Suprapubic skin (tissue), 4 donors: Measurements from ENCODE around the gene MTG1. TPM values are rescaled to one million over a fixed set of nuclear protein-coding genes. Genes with fewer than 3 reads are reported as not detected.

Source experiments
- DNase-seq, 2 donors: peaks; one replicate each; pipeline ENCODE4 v3.0.0-alpha.2; 2019; ENCODE audit warnings: low spot score in 2 of 2
- H3K27ac ChIP-seq: fragments of 200-600 bp; sonication (generic); one replicate; pipeline ENCODE4 v1.5.1; 2019
- H3K27me3 ChIP-seq: fragments of 200-600 bp; sonication (generic); one replicate; pipeline ENCODE4 v1.5.1; 2019
- H3K36me3 ChIP-seq: fragments of 200-600 bp; sonication (generic); one replicate; pipeline ENCODE4 v1.5.1; 2019
- H3K4me1 ChIP-seq: fragments of 200-600 bp; sonication (generic); one replicate; pipeline ENCODE4 v1.5.1; 2019
- H3K4me3 ChIP-seq: fragments of 200-600 bp; sonication (generic); one replicate; pipeline ENCODE4 v1.5.1; 2019; ENCODE audit warnings: mild to moderate bottlenecking
- H3K9me3 ChIP-seq: fragments of 200-600 bp; sonication (generic); one replicate; pipeline ENCODE4 v1.5.1; 2019
- CTCF ChIP-seq, 2 donors: fragments of 200-600 bp in 1 of 2; fragments of 450-650 bp in 1 of 2; sonication (generic) in 1 of 2; IDR thresholded peaks; one replicate each; pipeline ENCODE4 v1.5.1; 2016 to 2019; ENCODE audit warnings: antibody characterized with exemption in 2 of 2, mild to moderate bottlenecking in 1 of 2, moderate library complexity in 1 of 2
- EP300 ChIP-seq: sonication (generic); formaldehyde crosslinking; IDR thresholded peaks from one replicate; pipeline ENCODE4 v1.6.1; 2017; ENCODE audit warnings: antibody characterized with exemption
- POLR2A ChIP-seq, 2 donors: fragments of 450-650 bp; IDR thresholded peaks; one replicate each; pipeline ENCODE4 v1.6.1; 2017; ENCODE audit warnings: antibody characterized with exemption in 2 of 2, mild to moderate bottlenecking in 2 of 2, moderate library complexity in 2 of 2
- POLR2AphosphoS5 ChIP-seq, 3 donors: sonication (generic); formaldehyde crosslinking; IDR thresholded peaks; one replicate each; pipeline ENCODE4 v1.6.1; 2017; ENCODE audit warnings: antibody characterized with exemption in 3 of 3
- WGBS: methylation state at CpG from one replicate; pipeline ENCODE4 v1.1.5; 2018; 5-methylcytosine and 5-hydroxymethylcytosine counted together
- total RNA-seq, 4 donors: library from RNA; depleted of rRNA; stranded (reverse); fragments of >200 nt; gene quantifications; one replicate each; pipeline ENCODE4 v1.1.0, GENCODE V29; 2016

The MTG1 gene
- total RNA-seq, 4 donors from 2014 or later: 20.5 to 79.7 (median 36.0) TPM

- WGBS: 48% methylated on average over 29 of the region's 81 CpGs
- H3K4me1 ChIP-seq: no peaks in the 10 kb centered on the region
- H3K4me3 ChIP-seq: no peak overlapping the region
- H3K36me3 ChIP-seq: peaks cover 9% of the 10 kb centered on the region
- no peaks in the 10 kb centered on the region for H3K9me3 ChIP-seq
- no peak overlapping the region for H3K27ac ChIP-seq
- TF ChIP-seq CTCF (IDR thresholded peaks at IDR 0.05): no peak
- no peak for TF ChIP-seq POLR2AphosphoS5 (IDR thresholded peaks at IDR 0.05)
- no peak for TF ChIP-seq EP300
- no peak for TF ChIP-seq POLR2A (IDR thresholded peaks at IDR 0.05)
- no peak for DNase-seq
- no peaks in the 10 kb centered on the region for H3K27me3 ChIP-seq
Measured at GRCh38 chr10:133459454-133460207, 65.7 kb downstream of the MTG1 start.

GRCh38 chr10:133460208-133460769 is 66.3 kb downstream of the MTG1 start:
- Histone ChIP-seq H3K4me1 (no peaks in the 10 kb centered on the region), H3K4me3 (no peak overlapping the region), H3K36me3 (peaks cover 9% of the 10 kb centered on the region), H3K9me3 (no peaks in the 10 kb centered on the region), H3K27me3 (no peaks in the 10 kb centered on the region), H3K27ac (no peak overlapping the region)
- TF ChIP-seq CTCF (IDR thresholded peaks at IDR 0.05) (no peak), POLR2AphosphoS5 (IDR thresholded peaks at IDR 0.05) (no peak), EP300 (no peak), POLR2A (IDR thresholded peaks at IDR 0.05) (no peak)
- no peak for DNase-seq
- WGBS: 95% methylated on average over 14 of the region's 14 CpGs

GRCh38 chr10:133461027-133461426 is 67.1 kb downstream of the MTG1 start:
- WGBS: 88% methylated on average over 6 of the region's 7 CpGs
- TF ChIP-seq POLR2AphosphoS5 (IDR thresholded peaks at IDR 0.05): no peak
- no peak for TF ChIP-seq CTCF (IDR thresholded peaks at IDR 0.05)
- TF ChIP-seq EP300: no peak
- no peak for TF ChIP-seq POLR2A (IDR thresholded peaks at IDR 0.05)
- H3K27me3 ChIP-seq: no peaks in the 10 kb centered on the region
- H3K4me1 ChIP-seq: no peaks in the 10 kb centered on the region
- no peak overlapping the region for H3K4me3 ChIP-seq
- no peak overlapping the region for H3K27ac ChIP-seq
- peaks cover 9% of the 10 kb centered on the region for H3K36me3 ChIP-seq
- no peak for DNase-seq
- no peaks in the 10 kb centered on the region for H3K9me3 ChIP-seq

GRCh38 chr10:133461841-133462240 is 67.9 kb downstream of the MTG1 start:
- no peak overlapping the region for H3K4me3 ChIP-seq
- 82% methylated on average over 5 of the region's 8 CpGs for WGBS

GRCh38 chr10:133462512-133463305 is 68.8 kb downstream of the MTG1 start:
- Histone ChIP-seq H3K27me3 (no peaks in the 10 kb centered on the region), H3K4me3 (no peak overlapping the region), H3K9me3 (no peaks in the 10 kb centered on the region), H3K36me3 (peaks cover 8% of the 10 kb centered on the region), H3K4me1 (no peaks in the 10 kb centered on the region), H3K27ac (no peak overlapping the region)
- DNase-seq: no peak
- TF ChIP-seq EP300 (no peak), CTCF (IDR thresholded peaks at IDR 0.05) (no peak), POLR2A (IDR thresholded peaks at IDR 0.05) (no peak), POLR2AphosphoS5 (IDR thresholded peaks at IDR 0.05) (no peak)
- 89% methylated on average over 10 of the region's 10 CpGs for WGBS

More at GRCh38 chr10:133461841-133462240, 67.9 kb downstream of the MTG1 start:
- no peaks in the 10 kb centered on the region for H3K9me3 ChIP-seq
- H3K36me3 ChIP-seq: peaks cover 9% of the 10 kb centered on the region
- no peak for DNase-seq
- H3K27ac ChIP-seq: no peak overlapping the region
- H3K27me3 ChIP-seq: no peaks in the 10 kb centered on the region
- no peak for TF ChIP-seq EP300
- no peak for TF ChIP-seq POLR2A (IDR thresholded peaks at IDR 0.05)
- TF ChIP-seq POLR2AphosphoS5 (IDR thresholded peaks at IDR 0.05): no peak
- H3K4me1 ChIP-seq: no peaks in the 10 kb centered on the region
